ENCODE results near the gene PRSS2. TPM values are rescaled to one million over a fixed set of nuclear protein-coding genes. Genes with fewer than 3 reads are reported as not detected.
A peak's percentile ranks its signal among the peaks of the same experiment; 100 is the strongest.

Gene PRSS2
- total RNA-seq, 2 donors from 2014 or later = not detected

DNA sequence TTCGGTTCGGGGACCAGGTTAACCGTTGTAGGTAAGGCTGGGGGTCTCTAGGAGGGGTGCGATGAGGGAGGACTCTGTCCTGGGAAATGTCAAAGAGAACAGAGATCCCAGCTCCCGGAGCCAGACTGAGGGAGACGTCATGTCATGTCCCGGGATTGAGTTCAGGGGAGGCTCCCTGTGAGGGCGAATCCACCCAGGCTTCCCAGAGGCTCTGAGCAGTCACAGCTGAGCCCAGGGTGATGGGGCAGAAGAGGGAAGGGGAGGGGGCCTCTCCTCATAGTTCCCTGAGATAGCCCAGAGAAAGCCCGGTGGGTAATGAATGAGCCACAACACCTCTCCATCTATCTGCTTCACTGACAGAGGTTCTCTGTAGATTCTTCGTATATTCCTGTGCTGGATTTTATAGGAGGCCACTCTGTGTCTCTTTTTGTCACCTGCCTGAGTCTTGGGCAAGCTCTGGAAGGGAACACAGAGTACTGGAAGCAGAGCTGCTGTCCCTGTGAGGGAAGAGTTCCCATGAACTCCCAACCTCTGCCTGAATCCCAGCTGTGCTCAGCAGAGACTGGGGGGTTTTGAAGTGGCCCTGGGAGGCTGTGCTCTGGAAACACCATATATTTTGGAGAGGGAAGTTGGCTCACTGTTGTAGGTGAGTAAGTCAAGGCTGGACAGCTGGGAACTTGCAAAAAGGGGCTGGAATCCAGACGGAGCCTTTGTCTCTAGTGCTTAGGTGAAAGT lies 16.4 kb downstream of the PRSS2 start:
- no peaks in the 10 kb centered on the region for H3K9me3 ChIP-seq

DNA sequence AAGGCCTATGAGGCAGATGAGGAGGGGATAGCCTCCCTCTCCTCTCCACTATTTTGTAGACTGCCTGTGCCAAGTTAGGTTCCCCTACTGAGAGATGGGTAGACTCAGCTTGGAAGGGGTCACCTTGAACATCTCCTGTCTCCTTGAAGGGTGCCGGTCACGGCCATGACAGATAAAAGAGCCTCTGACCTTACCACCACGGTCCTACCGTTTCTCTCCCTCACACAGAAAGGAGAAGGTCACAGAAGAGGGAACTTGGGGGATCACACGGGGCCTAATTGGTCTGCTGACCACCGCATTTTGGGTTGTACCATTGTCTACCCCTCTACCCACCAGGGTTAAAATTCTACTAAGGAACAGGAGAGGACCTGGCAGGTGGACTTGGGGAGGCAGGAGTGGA lies 17.0 kb downstream of the PRSS2 start:
- DNase-seq (ENCODE audit: low spot score) = no peak
- no peak overlapping the region for H3K4me3 ChIP-seq
- H3K27me3 ChIP-seq (replicated peaks; ENCODE audit: insufficient read depth) = no peaks in the 10 kb centered on the region
- peak overlapping the region in 1 of 2 donors; percentile 35 for H3K27ac ChIP-seq
- TF ChIP-seq POLR2A (IDR thresholded peaks at IDR 0.05) (no peak), POLR2AphosphoS5 (IDR thresholded peaks at IDR 0.05) (no peak), CTCF (IDR thresholded peaks at IDR 0.05) (no peak)
- H3K4me1 ChIP-seq (replicated peaks) = no peaks in the 10 kb centered on the region
- no peaks in the 10 kb centered on the region for H3K9me3 ChIP-seq
- H3K36me3 ChIP-seq = no peaks in the 10 kb centered on the region
- intact Hi-C loops (cut with DNase I) = loop anchor here (10.0 kb wide), 2 partner anchors 153 to 183 kb away; no protein-coding TSS in a partner anchor
- 85% methylated on average over 6 of the region's 6 CpGs for WGBS

More for the DNA sequence above, 16.4 kb downstream of the PRSS2 start:
- no peak for TF ChIP-seq POLR2AphosphoS5 (IDR thresholded peaks at IDR 0.05)
- no peak for TF ChIP-seq CTCF (IDR thresholded peaks at IDR 0.05)
- no peak for TF ChIP-seq POLR2A (IDR thresholded peaks at IDR 0.05)
- intact Hi-C loops (cut with DNase I) = loop anchor here (10.0 kb wide), 2 partner anchors 152 to 182 kb away; no protein-coding TSS in a partner anchor
- no peaks in the 10 kb centered on the region for H3K27me3 ChIP-seq (replicated peaks; ENCODE audit: insufficient read depth)
- WGBS = 68% methylated on average over 11 of the region's 11 CpGs
- peak overlapping the region in 1 of 2 donors; percentile 35 for H3K27ac ChIP-seq
- no peaks in the 10 kb centered on the region for H3K4me1 ChIP-seq (replicated peaks)
- DNase-seq (ENCODE audit: low spot score) = no peak
- H3K4me3 ChIP-seq = no peak overlapping the region
- H3K36me3 ChIP-seq = no peaks in the 10 kb centered on the region

GRCh38 chr7:142788303-142789289 lies 17.8 kb downstream of the PRSS2 start:
- TF ChIP-seq CTCF (IDR thresholded peaks at IDR 0.05) = no peak
- TF ChIP-seq POLR2AphosphoS5 (IDR thresholded peaks at IDR 0.05) = no peak
- TF ChIP-seq POLR2A (IDR thresholded peaks at IDR 0.05) = no peak
- intact Hi-C loops (cut with DNase I) = loop anchor here (10.0 kb wide), 2 partner anchors 154 to 184 kb away; no protein-coding TSS in a partner anchor
- 89% methylated on average over 10 of the region's 10 CpGs for WGBS

DNA sequence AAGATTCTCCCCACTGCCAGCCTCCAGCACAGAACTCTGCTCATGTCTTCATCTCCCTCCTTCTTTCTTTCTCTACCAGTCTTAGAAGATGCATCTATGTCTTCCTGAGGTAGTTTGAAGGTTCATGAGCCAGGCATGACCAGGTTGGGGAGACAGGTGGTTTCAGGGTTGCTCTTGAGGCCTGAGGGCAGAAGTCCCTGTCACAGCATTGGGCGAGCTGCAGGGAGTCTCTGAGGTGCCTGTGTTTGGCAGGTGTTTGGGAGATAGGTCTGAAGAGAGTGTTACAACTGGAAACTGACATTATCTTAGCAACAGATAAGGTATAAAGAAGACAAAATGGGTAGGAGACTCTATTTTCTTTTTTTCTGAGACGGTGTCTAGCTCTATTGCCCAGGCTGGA lies 18.7 kb downstream of the PRSS2 start:
- intact Hi-C loops (cut with DNase I) = loop anchor here (10.0 kb wide), 2 partner anchors 155 to 185 kb away; no protein-coding TSS in a partner anchor
- TF ChIP-seq POLR2A (IDR thresholded peaks at IDR 0.05) (no peak), CTCF (IDR thresholded peaks at IDR 0.05) (no peak), POLR2AphosphoS5 (IDR thresholded peaks at IDR 0.05) (no peak)
- no peak overlapping the region for H3K27ac ChIP-seq
- H3K9me3 ChIP-seq = no peaks in the 10 kb centered on the region
- whole genome bisulfite sequencing = 87% methylated on average over 2 of the region's 2 CpGs
- H3K4me3 ChIP-seq = no peak overlapping the region
- no peaks in the 10 kb centered on the region for H3K36me3 ChIP-seq
- H3K4me1 ChIP-seq (replicated peaks) = no peaks in the 10 kb centered on the region
- H3K27me3 ChIP-seq (replicated peaks; ENCODE audit: insufficient read depth) = no peaks in the 10 kb centered on the region
- DNase-seq (ENCODE audit: low spot score) = no peak

More at GRCh38 chr7:142788303-142789289, 17.8 kb downstream of the PRSS2 start:
- Histone ChIP-seq H3K4me3 (no peak overlapping the region), H3K36me3 (no peaks in the 10 kb centered on the region), H3K27ac (peak overlapping the region in 1 of 2 donors; percentile 35), H3K4me1 (replicated peaks) (no peaks in the 10 kb centered on the region), H3K9me3 (no peaks in the 10 kb centered on the region), H3K27me3 (replicated peaks; ENCODE audit: insufficient read depth) (no peaks in the 10 kb centered on the region)
- DNase-seq (ENCODE audit: low spot score) = no peak
